ENCODE measurements around the gene DCUN1D3. TPM values are rescaled to one million over a fixed set of nuclear protein-coding genes. Genes with fewer than 3 reads are reported as not detected.

The DCUN1D3 gene
- total RNA-seq, 1 experiment from 2014 or later = 16.4 TPM

GRCh38 chr16:20880867-20881502 lies 19.2 kb downstream of the DCUN1D3 start:
- Histone ChIP-seq H2AFZ (ENCODE audit: low read depth, low read length, poor library complexity, severe bottlenecking) (no peak overlapping the region), H3K36me3 (ENCODE audit: control insufficient read depth in 1 of 2, insufficient read depth in 2 of 2, low read length in 2 of 2) (no peaks in the 10 kb centered on the region), H3K9me2 (ENCODE audit: insufficient read depth) (no peaks in the 10 kb centered on the region), H3K9ac (ENCODE audit: low read length) (no peak overlapping the region), H3K27ac (ENCODE audit: low read depth, low read length) (no peak overlapping the region), H3K9me3 (ENCODE audit: control insufficient read depth in 1 of 2, insufficient read depth in 1 of 2, low read depth in 1 of 2, low read length in 2 of 2) (no peaks in the 10 kb centered on the region), H3K4me3 (replicated peaks in 1 of 2; ENCODE audit: low read depth in 1 of 2, low read length in 2 of 2) (no peak overlapping the region), H3K27me3 (ENCODE audit: insufficient read depth, low read length) (no peaks in the 10 kb centered on the region), H3K4me1 (ENCODE audit: control insufficient read depth in 1 of 2, insufficient read depth in 2 of 2, low read length in 2 of 2) (peaks cover 34 to 38% of the 10 kb centered on the region in 2 experiments), H3K4me2 (ENCODE audit: low read length) (no peak overlapping the region), H3K79me2 (ENCODE audit: insufficient read depth, low read length) (peaks cover 86% of the 10 kb centered on the region), H4K20me1 (ENCODE audit: insufficient read depth) (no peaks in the 10 kb centered on the region)
- intact Hi-C loops (cut with micrococcal nuclease) = no loop called here
- DNase-seq (ENCODE audit: low read depth, low spot score) = no peak
- ATAC-seq = no peak
- BruUV-seq (replicated peaks) = no TSS peak
- ChIA-PET CTCF (interaction anchor here (1.4 kb wide), 1 partner anchor 27 kb away, joined by 3 read pairs; no protein-coding TSS in a partner anchor), RAD21 (ENCODE audit: low non-redundant PET in 1 of 2, low total read pairs in 2 of 2, uncharacterized antibody in 2 of 2, unreplicated experiment in 2 of 2) (no interaction called here), POLR2A (no interaction called here)
- TF ChIP-seq YY1 (IDR thresholded peaks at IDR 0.05; ENCODE audit: extremely low read depth, insufficient replicate concordance, low read depth, low read length) (no peak), CEBPB (IDR thresholded peaks at IDR 0.05; ENCODE audit: low read depth) (no peak), CBX3 (IDR thresholded peaks at IDR 0.05; ENCODE audit: low read depth) (no peak), EZH2 (IDR thresholded peaks at IDR 0.05) (no peak), SIN3A (IDR thresholded peaks at IDR 0.05; ENCODE audit: low read depth) (no peak), RAD21 (IDR thresholded peaks at IDR 0.05; ENCODE audit: low read depth) (no peak), SP1 (IDR thresholded peaks at IDR 0.05; ENCODE audit: low read depth) (no peak), ZFX (IDR thresholded peaks at IDR 0.05) (no peak), FOSL1 (IDR thresholded peaks at IDR 0.05; ENCODE audit: low read depth) (no peak)

- Histone ChIP-seq H3K4me1 (ENCODE audit: control insufficient read depth in 1 of 2, insufficient read depth in 2 of 2, low read length in 2 of 2) (peaks cover 40 to 43% of the 10 kb centered on the region in 2 experiments), H3K4me3 (replicated peaks in 1 of 2; ENCODE audit: low read depth in 1 of 2, low read length in 2 of 2) (peak overlapping the region in 1 of 2 experiments; percentile 10; a peak in 1 of 4 replicates), H3K9me2 (ENCODE audit: insufficient read depth) (no peaks in the 10 kb centered on the region), H3K9me3 (ENCODE audit: control insufficient read depth in 1 of 2, insufficient read depth in 1 of 2, low read depth in 1 of 2, low read length in 2 of 2) (no peaks in the 10 kb centered on the region), H3K27ac (ENCODE audit: low read depth, low read length) (peak overlapping the region; percentile 52; the same call in 1 of the 2 replicates), H3K79me2 (ENCODE audit: insufficient read depth, low read length) (peaks cover 86% of the 10 kb centered on the region), H3K4me2 (ENCODE audit: low read length) (peak overlapping the region; percentile 60), H3K36me3 (ENCODE audit: control insufficient read depth in 1 of 2, insufficient read depth in 2 of 2, low read length in 2 of 2) (no peaks in the 10 kb centered on the region), H3K27me3 (ENCODE audit: insufficient read depth, low read length) (no peaks in the 10 kb centered on the region), H3K9ac (ENCODE audit: low read length) (peak overlapping the region; percentile 23), H4K20me1 (ENCODE audit: insufficient read depth) (no peaks in the 10 kb centered on the region), H2AFZ (ENCODE audit: low read depth, low read length, poor library complexity, severe bottlenecking) (no peak overlapping the region)
- ATAC-seq (peak; percentile 65), DNase-seq (ENCODE audit: low read depth, low spot score) (no peak)
- no peak for TF ChIP-seq CEBPB (IDR thresholded peaks at IDR 0.05; ENCODE audit: low read depth)
- 0 out of 2 replicates have a peak, but pooled peaks have one; percentile 30 for TF ChIP-seq SIN3A (IDR thresholded peaks at IDR 0.05; ENCODE audit: low read depth)
- TF ChIP-seq CTCF (IDR thresholded peaks at IDR 0.05 in 2 of 3, conservative IDR thresholded peaks at IDR 0.05 in 1 of 3; ENCODE audit: borderline replicate concordance in 1 of 3, insufficient read depth in 1 of 3, low read depth in 2 of 3, low read length in 2 of 3) = no peak
- peak; percentile 42 for TF ChIP-seq JUND (IDR thresholded peaks at IDR 0.05)
- TF ChIP-seq FOSL1 (IDR thresholded peaks at IDR 0.05; ENCODE audit: low read depth) = peak; percentile 35; the same call in 1 of the 2 replicates
- no peak for TF ChIP-seq POLR2A (IDR thresholded peaks at IDR 0.05; ENCODE audit: borderline replicate concordance, extremely low read depth, insufficient read depth, insufficient read length)
- BruUV-seq (replicated peaks) = no TSS peak
- ChIA-PET CTCF (interaction anchor here (1.7 kb wide), 1 partner anchor 11 kb away, joined by 5 read pairs; no protein-coding TSS in a partner anchor), POLR2A (no interaction called here), RAD21 (ENCODE audit: low non-redundant PET in 1 of 2, low total read pairs in 2 of 2, uncharacterized antibody in 2 of 2, unreplicated experiment in 2 of 2) (no interaction called here)
- intact Hi-C loops (cut with micrococcal nuclease) = no loop called here
Measured at GRCh38 chr16:20879175-20880040, 20.8 kb downstream of the DCUN1D3 start.
